Adrenal gland (tissue), 5 donors: ENCODE results near the gene SOCS7.

Experiments used
- CTCF ChIP-seq, 6 experiments: fragments of 450-650 bp in 4 of 6; fragments of 200-600 bp in 2 of 6; sonication (generic) in 1 of 6; IDR thresholded peaks; 1 replicate in 5 of 6; 2 replicates in 1 of 6; pipeline versions ENCODE4 v1.5.1 to v1.8.0; 2016 to 2021; ENCODE audit warnings: antibody characterized with exemption in 6 of 6, mild to moderate bottlenecking in 2 of 6, moderate library complexity in 1 of 6
- POLR2A ChIP-seq, 2 donors: fragments of 450-650 bp; IDR thresholded peaks; one replicate each; pipeline ENCODE4 v1.6.1; 2017; ENCODE audit warnings: antibody characterized with exemption in 2 of 2, mild to moderate bottlenecking in 2 of 2, moderate library complexity in 1 of 2
- donor health status: DM: no; HTN: no; CAD: no.

DNA sequence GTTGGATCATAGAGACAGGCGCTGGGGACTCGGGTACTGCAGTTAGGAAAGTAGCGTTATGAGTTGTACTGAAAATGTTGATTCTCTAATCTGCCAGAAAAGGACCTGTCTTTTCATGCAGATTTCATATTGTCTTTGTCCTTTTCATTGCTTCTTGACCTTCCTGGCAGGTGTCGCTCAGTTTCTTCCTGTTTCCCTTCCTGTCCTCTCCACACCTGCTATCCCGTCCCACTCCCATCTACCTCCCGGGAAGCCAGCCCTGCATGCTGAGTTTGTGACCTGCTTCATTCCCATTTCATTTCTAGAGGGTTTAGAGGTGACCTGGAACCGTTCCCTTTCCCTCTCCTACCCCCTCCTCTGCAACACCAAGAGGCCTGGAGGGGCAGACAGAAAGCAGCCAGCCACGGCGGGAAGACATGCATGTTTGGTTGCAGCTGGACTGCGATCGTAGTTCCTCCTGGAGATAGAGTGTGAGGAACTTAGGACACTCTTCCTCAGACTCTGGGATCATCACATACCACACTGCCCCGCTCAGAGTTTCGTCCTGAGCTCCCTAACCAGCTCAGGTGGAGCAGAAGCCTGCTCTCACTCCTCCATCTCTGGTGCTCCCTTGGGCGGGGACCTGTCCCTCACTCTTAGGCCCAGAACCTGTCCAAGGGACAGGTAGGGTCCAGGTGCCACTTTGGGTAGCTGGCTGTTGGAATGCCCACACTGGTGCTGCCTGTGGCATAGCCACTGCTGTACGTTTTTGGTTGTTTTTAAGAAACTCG lies 52.7 kb downstream of the SOCS7 start:
- no peak for TF ChIP-seq CTCF (IDR thresholded peaks at IDR 0.05)
- TF ChIP-seq POLR2A (IDR thresholded peaks at IDR 0.05) = no peak
